HG02759 (cell line): Measurements from ENCODE around the gene MEF2C.
"Not testable (repeated sequence)": the region's sequence is repeated elsewhere in the genome, so short reads cannot be mapped to it uniquely, and the experiment has no call there.

Experiments
- ATAC-seq: cut with Tn5 transposase; IDR thresholded peaks from one replicate; pipeline ENCODE4 v1.9.1; 2021; ENCODE audit warnings: mild to moderate bottlenecking, moderate library complexity; ENCODE audit not compliant: unreplicated experiment

The MEF2C gene

DNA sequence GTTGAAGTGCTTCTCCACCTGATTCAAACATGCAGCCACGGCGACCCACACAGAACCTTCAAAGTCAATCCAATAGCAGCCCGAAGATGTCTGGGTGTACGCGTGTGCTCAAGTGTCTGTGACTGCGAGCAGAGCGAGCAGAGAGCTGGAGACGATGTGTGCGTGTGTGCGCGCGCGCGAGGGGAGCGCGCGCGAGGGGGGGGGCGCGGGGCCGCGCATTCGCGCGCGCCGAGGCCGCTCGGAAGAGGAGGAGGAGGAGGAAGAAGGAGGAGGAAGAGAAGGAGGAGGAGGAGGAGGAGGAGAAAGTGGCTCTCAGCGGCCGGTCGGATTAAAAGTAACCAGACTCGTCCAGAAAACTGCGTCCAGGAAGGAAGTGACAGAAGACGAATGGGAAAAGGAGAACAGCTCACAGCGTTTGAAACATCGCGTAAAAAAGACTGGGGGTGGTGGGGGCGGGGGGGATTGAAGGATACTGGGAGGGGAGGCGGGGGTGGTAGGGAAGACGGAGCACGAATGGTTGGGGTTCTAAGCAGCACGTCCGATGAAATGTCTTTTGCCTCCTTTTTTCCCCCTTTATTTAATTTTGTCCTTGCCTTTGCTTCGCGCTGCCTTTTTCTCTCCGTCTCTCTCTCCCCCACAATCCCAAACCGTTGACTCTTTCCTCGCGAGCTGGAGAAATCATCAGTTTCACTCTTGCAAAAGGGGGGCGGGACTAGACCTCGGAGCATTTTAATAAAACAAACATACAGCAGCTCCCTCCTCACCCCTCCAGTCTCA lies at the start of gene MEF2C:
TSS of gene MEF2C (minus strand) at position 126 of the 777 bp plus-strand sequence. CDS start 59,396 bp downstream, outside the sequence.
- ATAC-seq: peak; percentile 50

DNA sequence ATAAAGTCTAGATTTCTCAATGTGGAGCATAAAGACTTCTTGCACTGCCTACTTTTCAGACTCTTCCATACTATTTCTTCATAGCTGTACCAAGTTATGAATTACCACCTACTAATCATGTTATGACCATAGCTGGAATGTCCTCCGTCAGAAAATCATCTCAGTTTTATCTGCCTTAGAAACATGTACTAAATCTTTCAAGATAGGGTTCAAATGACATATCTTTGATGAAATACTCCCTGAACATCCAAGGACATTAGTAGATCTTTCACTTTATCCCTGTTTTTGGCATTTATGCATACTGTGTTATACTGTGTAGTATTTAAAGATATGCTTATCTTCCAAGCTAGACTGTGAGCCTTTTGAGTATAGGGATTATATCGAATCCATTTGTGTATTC lies 49.6 kb upstream of the MEF2C start:
- ATAC-seq: no peak

DNA sequence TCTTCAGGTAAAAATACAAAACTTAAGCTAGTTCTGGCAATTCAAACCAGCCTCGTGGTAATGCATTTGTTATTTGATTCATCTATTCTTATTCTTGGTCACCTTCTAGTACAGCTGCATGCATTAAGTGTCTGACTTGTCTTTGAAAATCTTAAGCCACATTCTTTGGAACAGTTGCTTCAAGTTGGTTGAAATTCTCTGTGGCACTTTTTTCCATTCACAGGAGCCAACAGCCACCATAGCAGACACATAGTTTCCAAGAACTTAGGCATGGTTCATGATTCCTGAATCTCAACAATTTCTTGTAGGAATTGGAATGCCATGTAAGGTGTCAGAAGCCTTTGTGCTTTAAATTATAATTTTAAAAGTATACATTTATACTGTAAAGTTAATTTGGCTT lies 47.4 kb upstream of the MEF2C start:
- no peak for ATAC-seq

DNA sequence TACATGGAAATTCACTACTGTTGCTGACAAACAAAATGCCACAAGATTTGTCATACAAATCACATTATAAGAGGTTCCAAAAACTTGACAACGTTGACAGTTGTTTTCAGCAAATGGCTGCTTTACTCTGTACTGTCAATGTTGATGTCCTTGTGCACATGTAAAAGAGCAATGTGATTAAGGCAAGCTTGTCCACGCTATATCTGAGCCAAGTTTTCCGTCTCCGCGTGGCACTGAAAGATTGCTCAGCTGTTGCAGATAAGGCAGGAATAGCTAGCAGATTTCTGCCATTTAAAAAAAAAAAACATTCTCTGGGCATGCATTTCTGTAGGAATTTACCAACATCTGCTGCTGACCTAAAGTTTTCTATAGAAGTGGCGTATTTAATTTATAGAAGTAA lies 46.4 kb upstream of the MEF2C start:
- no peak for ATAC-seq

DNA sequence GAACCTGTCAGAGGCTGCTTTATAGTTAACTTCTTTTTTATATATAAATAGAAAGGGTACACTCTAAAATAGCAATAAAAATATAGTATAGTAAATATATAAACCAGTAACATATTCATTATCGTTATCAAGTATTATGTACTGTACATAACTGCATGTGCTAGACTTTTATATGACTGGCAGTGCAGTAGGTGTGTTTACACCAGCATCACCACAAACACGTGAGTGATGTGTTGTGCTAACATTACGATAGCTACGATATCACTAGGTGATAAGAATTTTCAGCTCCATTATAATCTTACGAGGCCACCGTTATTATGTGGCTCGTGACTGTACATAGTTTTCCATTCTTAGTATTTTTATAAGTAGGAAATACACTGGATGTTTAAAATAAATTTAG lies 43.8 kb upstream of the MEF2C start:
- no peak for ATAC-seq

DNA sequence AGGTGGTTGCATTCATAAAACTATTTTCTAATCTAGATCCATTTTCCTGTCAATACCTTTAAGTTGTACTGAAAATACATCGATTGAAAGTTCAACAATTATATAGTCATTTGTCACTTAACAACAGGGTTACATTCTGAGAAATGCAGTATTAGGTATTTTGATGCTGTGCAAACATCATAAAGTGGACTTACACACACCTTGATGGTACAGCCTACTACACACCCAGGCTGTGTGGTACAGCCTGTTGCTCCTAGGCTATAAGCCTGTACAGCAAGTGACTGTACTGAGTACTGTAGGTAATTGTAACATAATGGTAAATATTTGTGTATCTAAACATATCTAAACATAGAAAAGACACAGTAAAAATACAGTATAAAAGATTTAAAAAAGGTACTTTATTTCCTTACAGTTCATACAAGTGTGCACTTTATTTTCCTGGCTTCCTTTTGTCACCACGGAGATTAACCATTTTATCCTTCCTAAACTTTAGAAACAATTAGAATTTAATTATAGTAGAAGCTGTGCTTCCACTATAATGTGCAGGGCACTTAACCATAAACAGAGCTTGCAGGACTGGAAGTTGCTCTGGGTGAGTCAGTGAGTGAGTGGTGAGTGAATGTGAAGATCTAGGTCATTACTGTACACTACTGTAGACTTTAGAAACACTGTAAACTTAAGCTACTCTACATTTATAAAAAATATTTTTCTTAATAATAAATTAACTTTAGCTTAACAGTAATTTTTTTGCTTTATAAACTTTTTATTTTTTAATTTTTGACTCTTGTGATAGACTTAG lies 42.9 kb upstream of the MEF2C start:
- ATAC-seq: no peak

DNA sequence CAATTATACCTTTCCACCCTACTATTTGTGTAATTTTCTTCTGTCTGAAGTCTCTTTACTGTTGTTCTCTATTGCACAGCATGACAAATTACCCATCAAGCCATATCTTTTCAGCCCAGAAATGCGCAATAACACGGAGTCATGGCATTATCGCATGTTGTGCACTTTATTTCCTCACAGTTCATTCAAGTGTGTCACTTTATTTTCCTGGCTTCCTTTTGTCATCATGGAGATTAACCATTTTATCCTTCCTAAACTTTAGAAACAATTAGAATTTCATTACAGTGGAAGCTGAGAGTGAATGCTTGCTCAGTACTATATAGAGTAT lies 41.3 kb upstream of the MEF2C start:
- no peak for ATAC-seq

DNA sequence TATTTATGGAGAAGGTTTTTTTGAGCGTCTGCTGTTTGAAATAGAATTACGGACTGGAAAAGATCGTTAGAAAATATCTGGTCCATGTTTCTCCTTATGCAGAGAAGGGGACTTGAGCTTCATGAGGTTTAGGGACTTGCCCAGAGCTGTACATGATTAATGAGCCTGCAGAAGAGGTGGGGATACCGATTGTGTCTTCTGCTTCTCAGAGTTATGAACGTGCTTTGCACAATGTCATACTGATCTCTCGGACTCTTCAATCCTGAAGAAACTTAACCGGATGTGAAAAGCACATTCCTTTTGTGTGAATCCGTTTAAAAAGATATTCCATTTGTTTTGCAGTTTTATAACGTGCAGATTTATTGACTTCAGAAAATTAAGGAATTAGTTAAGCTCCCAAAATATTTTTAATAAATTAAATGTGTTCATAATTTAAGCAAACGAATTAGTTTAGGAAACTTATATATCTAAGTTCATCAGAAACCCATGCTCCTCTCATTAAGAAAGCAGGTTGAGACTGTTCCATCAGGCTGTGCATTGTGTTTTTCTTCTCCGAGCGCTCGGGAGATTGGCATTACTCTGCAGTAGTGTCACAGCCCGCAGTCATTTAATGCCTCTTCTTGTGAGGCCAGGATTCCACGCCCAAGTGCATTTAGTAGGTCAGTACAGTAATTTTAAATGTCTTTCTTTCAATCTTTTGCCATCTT lies 40.8 kb upstream of the MEF2C start:
- no peak for ATAC-seq

DNA sequence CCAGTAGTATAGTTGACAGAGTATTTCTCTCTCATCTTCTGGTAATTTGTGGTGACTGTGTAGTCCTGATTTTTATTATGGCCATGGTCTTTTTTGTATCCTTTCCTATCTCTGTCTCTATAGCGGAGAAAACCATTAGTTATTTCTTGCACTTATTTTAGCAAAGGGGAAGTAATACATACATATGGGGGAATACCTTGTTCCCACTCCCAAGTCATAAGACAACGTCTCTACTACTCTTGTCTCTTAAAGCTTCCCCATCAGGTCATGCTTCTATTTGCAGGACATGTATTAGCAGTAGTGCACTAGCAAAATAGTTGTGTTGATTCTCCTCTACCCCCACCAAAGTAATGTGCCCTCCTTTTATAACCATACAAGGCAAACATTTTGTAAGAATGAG lies 29.8 kb upstream of the MEF2C start:
- not testable (repeated sequence) for ATAC-seq

DNA sequence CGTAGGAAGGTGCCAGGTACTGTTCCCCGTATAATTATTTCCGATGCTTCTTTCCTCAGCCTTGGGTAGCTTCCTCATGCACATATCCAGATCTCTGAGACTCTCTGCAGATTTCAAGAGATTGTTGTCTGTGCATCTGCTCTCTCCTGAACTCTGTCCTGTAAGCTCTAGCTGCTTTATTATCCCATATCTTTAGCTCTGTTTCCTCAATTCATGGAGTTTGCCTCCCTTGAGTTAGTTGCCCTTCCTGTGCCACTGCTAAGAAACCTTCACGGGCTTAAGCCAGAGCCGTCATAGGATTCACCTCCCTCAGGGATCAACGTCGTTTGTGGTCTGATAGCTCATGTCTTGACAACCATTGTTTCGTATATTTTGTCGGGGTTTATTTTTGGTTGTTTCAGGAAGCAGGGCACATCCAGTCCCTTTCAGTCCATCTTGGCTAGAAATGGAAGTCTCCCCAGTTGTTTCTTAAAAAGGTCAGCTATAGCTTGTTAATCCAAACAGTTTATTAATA lies 28.1 kb upstream of the MEF2C start:
- ATAC-seq: not testable (repeated sequence)

DNA sequence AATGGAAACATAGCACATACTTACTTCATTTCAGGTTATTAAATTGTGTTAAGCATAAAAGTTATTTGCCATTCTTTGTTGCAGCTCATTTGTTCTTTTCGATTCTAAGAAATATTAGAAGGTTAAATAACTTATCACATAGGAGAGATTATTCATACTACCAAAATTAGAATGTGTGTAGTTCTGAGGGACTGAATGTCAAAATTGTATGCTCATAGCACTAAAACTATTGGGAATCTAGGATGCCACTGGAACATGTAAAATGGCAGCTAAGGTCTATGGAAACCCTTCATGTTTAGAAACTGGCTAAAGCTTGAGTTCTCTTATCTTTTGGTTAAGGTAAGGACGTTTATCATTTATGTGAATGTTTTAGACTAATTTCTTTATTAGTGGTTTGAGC lies 21.5 kb upstream of the MEF2C start:
- not testable (repeated sequence) for ATAC-seq

DNA sequence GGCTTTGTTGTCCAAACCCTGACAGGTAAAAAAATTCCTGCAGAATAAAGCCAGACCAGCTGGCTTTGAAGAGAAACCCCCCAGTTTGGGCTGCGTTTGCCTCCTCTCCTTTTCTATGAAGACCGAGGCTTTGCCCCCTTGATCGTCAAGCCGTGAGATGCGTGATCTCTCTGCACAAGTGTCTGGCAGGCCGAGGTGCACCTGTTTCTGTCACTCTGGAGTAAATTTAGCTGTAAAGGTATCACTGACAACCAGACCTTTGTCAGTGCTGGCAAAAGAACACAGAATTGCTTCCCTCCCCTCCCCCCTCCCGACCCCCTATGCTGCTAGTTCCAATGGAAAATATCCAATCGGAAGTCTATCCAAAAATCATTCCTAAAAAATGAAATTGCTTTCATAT lies 21.0 kb upstream of the MEF2C start:
- not testable (repeated sequence) for ATAC-seq

DNA sequence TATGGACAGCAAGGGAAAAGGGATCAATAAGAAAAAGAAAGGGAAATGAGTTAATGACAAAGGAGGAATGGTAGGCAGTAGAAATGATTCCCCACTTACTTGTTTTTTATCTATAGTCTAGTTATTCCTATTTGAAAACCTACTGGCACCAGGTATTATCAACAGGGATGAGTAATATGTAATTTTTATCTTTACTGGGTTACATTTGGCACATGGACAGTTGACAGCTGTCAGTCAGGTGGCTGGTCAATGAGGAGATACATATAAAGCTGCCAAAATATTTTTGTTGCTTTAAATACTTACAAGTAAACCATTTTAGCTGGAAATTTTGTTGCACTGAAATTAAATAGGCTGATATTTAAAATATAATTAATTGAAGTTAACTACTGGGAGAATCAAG lies 18.1 kb upstream of the MEF2C start:
- ATAC-seq: not testable (repeated sequence)

DNA sequence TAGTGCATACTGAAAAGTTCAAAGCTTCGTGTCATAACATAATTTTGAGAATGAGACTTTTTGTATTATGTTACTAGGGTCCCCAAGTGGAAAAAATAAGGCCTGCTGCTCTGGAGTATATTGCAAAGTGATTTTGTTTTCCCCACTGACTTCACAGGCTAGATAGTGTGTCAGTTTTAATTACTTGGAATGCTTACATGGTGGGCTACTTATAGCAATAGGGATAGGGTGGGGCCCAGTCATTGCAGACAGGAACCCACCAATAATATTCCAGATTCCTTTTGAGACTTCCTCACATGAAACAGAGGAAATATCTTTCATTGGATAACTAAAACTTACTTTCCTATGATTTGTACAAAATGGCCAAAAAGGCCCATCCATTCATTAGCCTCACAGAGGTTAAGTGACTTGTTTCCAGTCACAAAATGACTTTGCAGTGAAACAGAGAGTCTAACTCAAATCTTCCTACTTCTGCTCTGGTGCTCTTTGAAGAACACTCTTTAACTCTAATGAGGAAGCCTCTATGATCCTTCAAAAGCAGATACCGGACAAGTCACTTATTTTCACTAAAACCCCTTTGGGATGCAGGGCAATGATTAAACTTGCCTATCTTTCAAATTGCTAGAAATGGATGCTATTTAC lies 16.2 kb upstream of the MEF2C start:
- no peak for ATAC-seq

DNA sequence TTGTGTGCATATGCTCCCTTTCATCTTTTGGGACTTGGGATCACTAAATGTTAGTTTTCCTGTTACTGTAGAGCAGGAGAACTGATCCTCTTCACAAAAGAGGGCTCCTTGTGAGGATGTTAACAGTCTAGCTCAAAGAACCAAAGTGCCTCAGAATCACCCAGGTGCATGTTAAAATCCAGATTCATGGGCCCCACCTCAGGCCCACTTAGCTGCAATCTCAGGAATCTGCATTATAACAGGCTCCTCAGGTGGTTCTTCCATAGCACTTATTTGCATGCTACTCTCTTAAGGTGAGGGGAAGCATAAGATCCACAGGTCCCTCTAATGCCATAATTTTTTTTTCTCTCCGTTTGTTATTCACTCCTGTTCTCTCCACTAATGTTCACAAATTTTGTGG lies 14.8 kb upstream of the MEF2C start:
- ATAC-seq: no peak

DNA sequence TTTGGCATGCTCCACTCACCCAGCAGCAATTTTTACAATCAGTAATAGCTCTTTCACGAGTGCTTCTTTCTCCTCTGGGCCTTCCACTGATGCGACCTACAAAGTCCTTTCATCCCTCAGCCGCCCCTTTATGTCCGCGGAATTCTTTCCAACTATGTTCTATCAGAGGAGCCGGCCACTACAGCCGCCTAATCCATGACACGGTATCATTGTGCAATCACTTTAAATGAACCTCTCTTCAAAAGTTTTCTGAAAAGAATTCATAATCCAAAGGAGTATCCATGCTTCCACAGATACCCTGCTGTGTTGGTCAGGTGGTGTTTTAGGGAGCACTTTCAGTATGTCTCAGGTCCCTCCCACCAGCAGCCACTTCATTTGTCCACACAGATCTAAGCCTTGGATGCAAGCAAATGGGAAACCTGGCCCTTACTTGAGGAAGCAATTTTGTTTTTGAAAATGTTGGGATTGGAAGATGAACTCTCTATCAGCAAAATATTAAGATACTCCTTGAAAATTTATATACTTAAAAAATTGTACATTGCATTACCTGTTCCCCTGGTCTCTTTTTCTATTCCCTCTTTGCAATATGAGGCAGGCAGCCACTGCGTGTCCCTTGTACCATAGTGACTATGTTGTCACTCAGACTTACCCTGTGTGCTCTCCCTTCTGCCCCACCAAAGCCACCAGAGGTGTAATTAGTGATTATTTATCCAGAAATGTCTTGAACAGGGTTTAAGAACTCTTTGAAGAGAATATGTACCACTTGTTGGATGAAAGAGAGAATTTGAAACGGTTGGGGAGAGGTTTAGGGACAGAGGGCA lies 12.9 kb upstream of the MEF2C start:
- ATAC-seq: no peak

DNA sequence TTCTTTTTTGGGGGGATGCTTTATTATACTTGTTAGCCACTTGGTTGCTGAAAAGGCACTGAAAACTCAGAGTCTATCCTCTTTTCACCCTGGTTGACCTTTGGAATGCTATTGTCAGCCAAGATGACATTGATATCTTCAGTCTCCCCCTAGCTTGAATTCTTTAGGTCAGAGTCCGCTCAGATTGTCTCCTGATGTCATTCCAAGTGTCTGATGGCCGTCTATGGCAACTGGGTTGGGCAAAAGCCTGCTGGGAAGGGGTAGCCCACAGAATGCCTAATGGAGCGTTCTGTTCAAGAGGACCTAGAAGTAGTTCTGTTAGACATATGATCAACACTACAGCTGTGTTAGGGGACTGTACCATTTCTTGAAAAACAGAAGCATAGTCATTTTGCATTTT lies 9.7 kb upstream of the MEF2C start:
- no peak for ATAC-seq

DNA sequence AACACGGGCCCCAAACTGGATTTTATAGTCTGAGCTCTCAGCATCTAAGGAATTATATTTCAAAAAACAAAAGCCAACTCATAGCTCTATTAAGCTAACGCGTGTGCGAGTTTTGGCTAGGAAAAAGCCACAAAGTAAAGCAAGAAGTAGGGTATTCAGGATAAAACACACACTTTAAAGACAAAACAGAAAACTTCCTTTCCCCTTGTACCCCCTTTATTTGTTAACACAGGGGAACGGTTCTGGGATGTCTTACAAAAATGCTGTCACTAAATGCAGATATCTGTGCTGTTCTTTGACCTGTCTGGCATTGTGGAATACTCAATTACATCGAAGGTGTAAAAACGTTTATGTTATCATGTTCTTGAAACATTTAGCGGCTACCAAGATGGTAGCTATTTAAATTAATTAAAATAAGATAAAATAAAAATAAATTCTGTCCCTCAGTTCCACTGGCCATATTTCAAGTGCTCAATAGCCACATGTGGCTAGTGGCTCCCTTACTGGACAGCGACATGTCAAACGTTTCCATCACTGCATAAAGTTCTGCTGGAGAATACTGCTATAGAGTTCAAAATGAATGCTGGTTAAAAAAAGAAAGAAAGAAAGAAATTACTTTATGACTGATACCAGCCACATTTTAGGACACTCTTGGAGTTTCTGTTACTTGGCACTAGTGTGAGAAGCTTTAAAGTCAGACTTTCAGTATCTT lies 7.2 kb upstream of the MEF2C start:
- no peak for ATAC-seq

DNA sequence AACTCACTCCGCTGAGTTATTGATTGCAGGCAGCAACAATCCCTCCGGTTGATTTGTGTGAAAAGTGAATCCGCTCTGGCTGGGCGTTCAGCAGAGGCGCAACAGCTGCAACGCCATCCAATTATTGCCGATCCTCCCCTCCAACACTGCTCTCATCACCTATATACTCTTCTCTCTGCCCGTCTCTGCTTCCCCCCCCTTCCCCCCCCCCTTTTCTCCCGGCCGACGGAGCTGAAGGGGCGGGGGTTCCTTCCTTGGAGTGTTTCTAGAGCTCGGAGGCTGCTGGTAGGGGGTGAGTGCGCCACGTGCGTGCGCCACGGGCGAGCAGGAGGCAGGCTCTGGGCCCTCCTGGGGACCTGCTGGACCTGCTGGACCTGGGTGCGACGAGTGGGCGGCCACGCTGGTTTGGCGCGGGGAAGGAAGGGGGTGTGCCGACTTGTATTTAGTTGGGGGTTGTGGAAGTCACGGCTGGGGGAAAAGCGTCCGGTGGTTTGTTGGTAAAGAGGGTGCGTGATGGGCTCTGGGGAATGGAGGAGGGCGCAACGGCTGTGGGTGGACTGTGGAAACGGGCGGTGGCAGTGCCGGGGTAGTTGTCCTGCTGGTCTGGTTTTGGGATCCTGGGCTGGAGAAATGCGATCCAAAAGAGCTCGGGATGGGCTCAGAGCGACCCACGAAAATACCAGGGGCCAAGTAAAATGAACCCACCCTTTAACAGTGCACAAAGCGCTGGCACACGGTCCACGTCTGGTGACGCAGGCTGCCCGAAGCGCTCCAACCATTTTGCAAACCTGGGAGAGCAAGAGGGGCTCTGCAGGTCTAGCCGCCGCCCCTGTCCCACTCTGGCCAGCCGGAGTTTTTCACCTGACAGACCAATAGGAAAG lies 6.4 kb upstream of the MEF2C start:
- peak; percentile 56 for ATAC-seq
